HG03521 (cell line): ENCODE measurements around the gene SPRYD3.
"Not testable (repeated sequence)": the region's sequence is repeated elsewhere in the genome, so short reads cannot be mapped to it uniquely, and the experiment has no call there.

Source experiments
- ATAC-seq: cut with Tn5 transposase; IDR thresholded peaks from one replicate; pipeline ENCODE4 v1.9.1; 2021; ENCODE audit warnings: mild to moderate bottlenecking, moderate library complexity; ENCODE audit not compliant: unreplicated experiment

SPRYD3 gene

DNA sequence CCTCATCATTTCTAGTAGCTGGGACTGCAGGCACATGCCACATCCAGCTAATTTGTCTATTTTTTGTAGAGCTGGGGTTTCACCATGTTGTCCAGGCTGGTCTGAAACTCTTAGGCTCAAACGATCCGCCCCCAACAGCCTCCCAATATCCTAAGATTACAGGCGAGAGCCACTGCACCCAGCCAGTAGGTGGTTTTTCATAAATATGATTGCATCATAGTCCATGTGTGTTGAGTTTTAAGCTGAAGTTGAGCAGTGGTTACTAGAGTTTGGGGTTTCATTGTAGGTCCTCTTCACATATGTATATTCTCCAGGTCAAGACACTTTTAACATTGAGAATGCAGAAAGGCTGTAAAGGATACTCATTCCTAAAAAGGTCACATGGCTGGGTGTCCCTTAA lies 42.4 kb downstream of the SPRYD3 start:
- ATAC-seq = no peak

DNA sequence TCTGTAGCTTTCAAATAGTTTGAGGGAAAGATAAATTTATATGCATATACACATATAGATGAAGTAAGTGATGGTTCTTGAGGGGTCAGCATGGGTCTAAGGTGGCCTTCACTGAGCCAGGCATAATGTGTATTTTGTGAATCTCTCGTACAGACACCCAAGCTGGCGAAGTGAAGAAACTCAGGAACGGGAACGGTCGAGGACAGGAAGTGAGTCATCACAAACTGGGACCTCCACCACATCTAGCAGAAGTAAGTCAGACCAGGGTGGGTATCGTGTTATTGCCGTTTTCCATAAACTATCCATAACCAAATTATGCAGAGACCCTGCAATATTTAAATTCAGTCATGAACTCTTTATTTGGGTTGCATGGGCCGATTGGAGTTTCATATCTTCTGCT lies 44.7 kb downstream of the SPRYD3 start:
- ATAC-seq = no peak

DNA sequence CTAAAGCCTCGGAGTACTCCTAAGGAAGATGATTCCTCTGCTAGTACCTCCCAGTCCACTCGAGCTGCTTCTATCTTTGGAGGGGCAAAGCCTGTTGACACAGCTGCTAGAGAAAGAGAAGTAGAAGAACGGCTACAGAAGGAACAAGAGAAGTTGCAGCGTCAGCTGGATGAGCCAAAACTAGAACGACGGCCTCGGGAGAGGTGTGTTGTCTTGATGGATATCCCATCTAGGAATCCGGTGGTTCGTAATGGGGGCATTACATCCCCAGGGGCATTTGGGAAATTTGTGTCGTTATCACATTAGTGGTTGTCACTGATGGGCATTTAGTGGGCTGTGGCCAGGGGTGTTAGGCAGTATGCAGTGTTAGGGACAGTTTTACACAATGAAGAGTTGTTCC lies 45.4 kb downstream of the SPRYD3 start:
- ATAC-seq = not testable (repeated sequence)

DNA sequence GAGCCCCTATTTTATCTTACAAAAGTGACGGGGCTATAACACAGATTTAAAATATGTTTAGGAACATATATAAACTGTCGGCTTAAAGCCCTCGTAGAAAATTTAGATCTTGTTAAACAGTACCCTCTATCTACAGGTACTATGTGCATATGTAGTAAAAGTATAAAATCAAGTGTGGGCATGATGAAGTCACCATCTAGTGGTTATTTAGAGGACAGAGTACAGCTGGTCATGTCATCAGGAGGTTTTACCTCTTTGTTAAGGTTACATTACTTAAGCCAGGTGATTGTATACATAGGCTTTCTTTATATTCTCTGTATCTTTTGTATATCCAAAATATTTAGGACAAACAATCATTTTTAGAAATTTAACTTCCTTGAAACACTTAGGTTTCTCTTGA lies 47.6 kb downstream of the SPRYD3 start:
- ATAC-seq = no peak

DNA sequence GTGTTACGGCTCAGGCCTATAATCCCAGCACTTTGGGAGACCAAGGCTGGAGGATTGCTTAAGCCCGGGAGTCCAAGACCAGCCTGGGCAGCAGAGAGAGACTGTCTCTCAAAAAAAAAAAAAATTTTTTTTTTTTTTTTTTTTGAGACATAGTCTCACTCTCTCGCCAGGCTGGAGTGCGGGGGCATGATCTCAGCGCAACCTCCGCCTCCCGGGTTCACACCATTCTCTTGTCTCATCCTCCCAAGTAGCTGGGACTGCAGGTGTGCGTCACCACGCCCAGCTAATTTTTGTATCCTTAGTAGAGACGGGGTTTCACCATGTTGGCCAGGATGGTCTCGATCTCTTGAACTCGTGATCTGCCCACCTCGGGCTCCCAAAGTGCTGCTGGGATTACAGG lies 52.2 kb downstream of the SPRYD3 start:
- not testable (repeated sequence) for ATAC-seq

DNA sequence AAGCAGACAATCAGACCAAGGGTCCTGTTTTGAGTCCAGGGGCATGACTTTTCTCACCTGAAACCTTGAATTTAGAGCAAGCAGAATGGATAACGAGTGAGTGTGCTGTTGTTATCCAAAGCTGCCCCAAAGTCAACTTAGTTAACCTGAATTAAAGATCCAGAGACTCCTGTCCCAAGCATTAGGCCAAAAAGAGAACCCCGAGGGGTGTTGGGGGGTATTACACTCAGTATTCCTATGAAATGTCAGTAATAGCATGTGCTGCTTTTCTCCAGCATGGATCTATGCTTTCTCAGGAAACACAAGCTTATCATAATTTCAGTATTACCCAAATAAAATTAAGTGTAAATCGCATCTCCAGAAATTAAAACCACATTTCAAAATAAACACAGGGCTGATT lies 53.9 kb downstream of the SPRYD3 start:
- ATAC-seq = no peak

DNA sequence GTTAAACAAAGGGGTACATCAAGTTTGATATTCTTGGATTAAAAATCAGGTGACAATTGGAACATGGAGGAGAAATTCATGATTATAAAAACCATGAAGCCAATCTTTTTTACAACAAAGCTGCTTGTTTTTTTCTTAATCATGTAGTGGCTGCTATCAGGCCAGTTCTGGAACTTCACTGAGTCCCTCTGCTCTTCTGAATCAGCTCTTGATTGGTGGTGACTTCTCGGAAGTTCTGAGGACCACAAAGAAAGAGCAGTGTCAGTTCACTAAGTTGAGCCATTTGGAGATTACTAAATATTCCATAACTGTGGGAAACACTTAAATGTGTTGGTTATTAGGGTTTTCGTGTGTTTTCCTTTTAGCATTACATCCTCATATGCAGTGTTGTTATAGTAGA lies 64.5 kb downstream of the SPRYD3 start:
- no peak for ATAC-seq
